COLO829 (cell line): ENCODE results near the gene PRDX3.

Experiments used
- DNase-seq: peaks from one replicate; pipeline ENCODE4 v3.0.0; 2012; ENCODE audit warnings: low spot score

The PRDX3 gene

GRCh38 chr10:119129721-119130120 lies 48.9 kb downstream of the PRDX3 start:
- no peak for DNase-seq

DNA sequence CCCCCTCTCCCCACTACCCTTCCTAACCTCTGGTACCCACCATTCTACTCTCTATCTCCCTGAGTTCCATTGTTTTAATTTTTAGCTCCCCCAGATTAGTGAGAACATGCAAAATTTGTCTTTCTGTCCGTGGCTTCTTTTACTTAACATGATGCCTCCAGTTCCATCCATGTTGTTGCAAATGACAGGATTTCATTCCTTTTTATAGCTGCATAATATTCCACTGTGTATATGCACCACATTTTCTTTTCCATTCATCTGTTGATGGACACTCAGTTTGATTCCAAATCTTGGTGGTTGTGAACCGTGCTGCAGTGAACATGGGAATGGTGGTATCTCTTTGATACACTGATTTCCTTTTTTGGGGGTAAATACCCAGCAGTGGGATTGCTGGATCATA lies 52.7 kb downstream of the PRDX3 start:
- no peak for DNase-seq

DNA sequence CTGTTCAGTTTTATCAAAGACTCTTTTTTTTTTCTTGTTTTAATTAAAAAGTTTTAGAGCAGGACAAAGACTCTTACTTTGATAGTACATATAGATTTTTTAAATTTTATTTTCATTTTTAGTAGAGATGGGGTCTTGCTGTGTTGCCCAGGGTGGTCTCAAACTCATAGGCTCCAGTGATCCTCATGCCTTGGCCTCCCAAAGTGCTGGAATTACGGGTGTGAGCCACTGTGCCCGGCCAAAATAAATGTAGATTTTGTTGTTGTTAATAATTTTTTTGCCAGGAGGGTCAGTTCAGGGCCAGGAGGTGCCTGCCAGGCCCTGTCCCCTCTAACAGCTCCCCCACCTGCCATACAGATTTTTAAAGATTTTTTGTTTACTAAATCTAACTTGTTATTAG lies 57.7 kb downstream of the PRDX3 start:
- no peak for DNase-seq

DNA sequence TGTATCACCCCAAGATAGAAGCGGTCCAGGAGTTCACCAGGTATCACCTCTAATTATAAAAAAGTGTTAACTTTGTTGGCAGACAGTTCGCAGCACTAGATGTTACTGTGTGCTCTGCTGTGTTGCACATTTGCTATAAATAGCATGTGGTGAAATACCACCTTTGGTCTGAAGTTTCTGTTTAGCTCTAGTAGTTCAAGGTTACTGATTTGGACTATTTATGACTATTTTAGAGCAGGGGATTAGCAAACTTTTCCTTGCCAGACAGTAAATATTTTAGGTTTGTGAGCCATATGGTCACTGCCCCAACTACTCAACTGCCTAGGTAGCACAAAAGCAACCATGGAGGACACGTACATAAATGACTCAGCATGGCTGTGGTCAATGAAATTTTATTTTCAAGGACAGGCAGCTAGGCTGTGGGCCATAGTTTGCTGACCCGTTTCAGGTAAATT lies 58.2 kb downstream of the PRDX3 start:
- no peak for DNase-seq

GRCh38 chr10:119119400-119119799 lies 59.2 kb downstream of the PRDX3 start:
- DNase-seq = no peak

DNA sequence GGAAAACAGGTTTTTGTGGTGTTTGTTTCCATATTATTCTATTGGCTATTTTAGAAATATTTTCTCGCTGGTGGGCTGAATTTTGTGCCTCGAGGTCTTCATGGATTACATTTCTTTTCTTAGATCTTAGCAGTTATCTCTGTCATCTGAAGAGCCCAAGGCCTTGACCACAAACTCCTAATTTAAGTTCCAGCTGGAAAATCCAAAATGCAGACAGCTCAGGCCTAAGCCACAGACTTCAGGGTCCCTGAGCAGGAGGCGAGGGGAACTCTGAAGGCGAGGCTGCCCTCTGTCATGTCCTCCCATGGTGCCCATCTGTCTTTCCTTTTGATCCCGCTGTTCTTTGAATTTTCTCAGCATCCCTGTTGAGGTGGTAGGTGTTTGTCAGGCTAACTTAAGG lies 60.4 kb downstream of the PRDX3 start:
- DNase-seq = no peak
